Measurements from ENCODE around the gene SCRN1.

SCRN1 gene

GRCh38 chr7:29993140-29993539 is 3.5 kb upstream of the SCRN1 start:
- no peaks in the 10 kb centered on the region for H3K27me3 ChIP-seq (ENCODE audit: insufficient read depth, low read length)
- H3K4me1 ChIP-seq (ENCODE audit: insufficient read depth, low read length) = no peaks in the 10 kb centered on the region

GRCh38 chr7:29991937-29992336 is 2.3 kb upstream of the SCRN1 start:
- Histone ChIP-seq H3K36me3 (ENCODE audit: insufficient read depth, low read length) (no peaks in the 10 kb centered on the region), H3K4me3 (ENCODE audit: low read length) (no peak overlapping the region), H2AFZ (ENCODE audit: low read depth, low read length) (no peak overlapping the region), H3K9me3 (ENCODE audit: low read length) (peaks cover 7% of the 10 kb centered on the region), H3K27me3 (ENCODE audit: insufficient read depth, low read length) (no peaks in the 10 kb centered on the region), H3K4me1 (ENCODE audit: insufficient read depth, low read length) (peaks cover 11% of the 10 kb centered on the region)

More at GRCh38 chr7:29993140-29993539, 3.5 kb upstream of the SCRN1 start:
- Histone ChIP-seq H3K36me3 (ENCODE audit: insufficient read depth, low read length) (no peaks in the 10 kb centered on the region), H3K9me3 (ENCODE audit: low read length) (peaks cover 7% of the 10 kb centered on the region), H3K4me3 (ENCODE audit: low read length) (no peak overlapping the region), H2AFZ (ENCODE audit: low read depth, low read length) (no peak overlapping the region)

- no peak overlapping the region for H3K4me3 ChIP-seq (ENCODE audit: low read length)
- peaks cover 3% of the 10 kb centered on the region for H3K9me3 ChIP-seq (ENCODE audit: low read length)
- H3K27me3 ChIP-seq (ENCODE audit: insufficient read depth, low read length) = no peaks in the 10 kb centered on the region
- H3K4me1 ChIP-seq (ENCODE audit: insufficient read depth, low read length) = peaks cover 11% of the 10 kb centered on the region
- H3K36me3 ChIP-seq (ENCODE audit: insufficient read depth, low read length) = no peaks in the 10 kb centered on the region
- H2AFZ ChIP-seq (ENCODE audit: low read depth, low read length) = no peak overlapping the region
Observed at GRCh38 chr7:29990931-29991330, 1.3 kb upstream of the SCRN1 start.

DNA sequence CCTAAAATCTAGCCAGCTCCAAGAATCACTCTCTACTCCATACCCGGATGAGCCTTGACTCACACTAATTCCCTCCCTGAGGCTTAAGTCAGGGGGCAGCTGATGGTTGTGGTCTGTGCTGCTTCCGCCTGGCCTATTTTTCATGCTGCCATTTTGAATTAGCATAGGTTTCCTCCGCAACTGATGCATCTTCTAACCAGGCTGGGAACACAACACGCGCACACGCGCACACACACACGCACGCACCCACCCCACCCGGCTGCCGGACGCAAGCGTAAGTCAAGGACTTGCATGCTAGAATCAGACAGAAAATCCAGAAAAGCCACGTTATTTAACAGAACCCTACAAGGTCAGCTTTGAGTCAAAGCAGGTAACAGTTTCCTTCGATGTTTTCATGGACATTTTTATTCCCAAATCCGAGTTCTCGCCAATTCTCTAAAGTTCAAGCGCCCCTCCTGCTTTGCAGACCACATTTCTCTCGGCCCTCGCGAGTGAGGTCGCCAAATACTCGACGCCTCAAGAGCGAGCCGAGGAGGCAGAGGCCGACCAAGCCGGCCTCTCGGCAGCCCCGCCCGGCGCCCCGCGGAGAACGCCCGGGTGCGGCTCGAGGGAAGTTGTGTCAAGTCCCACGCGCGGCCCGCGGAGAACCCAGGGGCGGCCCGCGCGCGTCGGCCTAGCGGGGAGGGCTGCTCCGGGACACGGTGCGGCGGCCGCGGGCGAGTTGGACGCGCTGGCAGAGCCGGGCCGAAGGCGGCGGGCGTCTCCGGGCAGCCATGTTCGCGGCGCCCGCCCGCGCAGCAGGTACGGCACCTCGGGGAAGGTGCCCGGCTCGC is 961 bp downstream of the SCRN1 start:
- Histone ChIP-seq H3K9me3 (ENCODE audit: low read length) (peaks cover 5% of the 10 kb centered on the region), H3K36me3 (ENCODE audit: insufficient read depth, low read length) (no peaks in the 10 kb centered on the region), H3K4me1 (ENCODE audit: insufficient read depth, low read length) (peaks cover 11% of the 10 kb centered on the region), H3K4me3 (ENCODE audit: low read length) (peak overlapping the region; percentile 98), H3K27me3 (ENCODE audit: insufficient read depth, low read length) (no peaks in the 10 kb centered on the region), H2AFZ (ENCODE audit: low read depth, low read length) (peak overlapping the region; percentile 87)

- peak overlapping the region; percentile 87 for H2AFZ ChIP-seq (ENCODE audit: low read depth, low read length)
- peaks cover 11% of the 10 kb centered on the region for H3K4me1 ChIP-seq (ENCODE audit: insufficient read depth, low read length)
- H3K27me3 ChIP-seq (ENCODE audit: insufficient read depth, low read length) = no peaks in the 10 kb centered on the region
- peak overlapping the region; percentile 98 for H3K4me3 ChIP-seq (ENCODE audit: low read length)
- H3K36me3 ChIP-seq (ENCODE audit: insufficient read depth, low read length) = no peaks in the 10 kb centered on the region
- peaks cover 3% of the 10 kb centered on the region for H3K9me3 ChIP-seq (ENCODE audit: low read length)
Observed at GRCh38 chr7:29987811-29988317, 1.7 kb downstream of the SCRN1 start.

DNA sequence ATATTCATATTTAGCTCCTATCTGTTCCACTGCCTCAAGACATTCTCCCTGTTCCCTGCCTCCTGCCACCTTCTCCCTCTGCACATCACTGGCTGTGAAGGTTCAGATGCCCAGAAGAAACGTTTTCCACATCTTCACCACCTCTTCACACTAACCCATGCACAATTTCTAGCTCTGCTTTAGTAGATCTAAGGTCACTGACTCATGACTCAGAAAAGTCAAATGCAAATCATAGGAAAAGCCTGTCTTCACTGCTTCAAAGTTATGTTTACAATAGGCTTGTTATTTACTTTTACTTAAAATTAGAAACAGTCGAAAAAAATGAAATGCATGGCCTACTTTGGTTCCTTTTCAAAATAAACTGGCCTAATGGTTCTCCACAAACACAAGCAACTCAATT is 2.5 kb downstream of the SCRN1 start:
- Histone ChIP-seq H3K4me1 (ENCODE audit: insufficient read depth, low read length) (peaks cover 11% of the 10 kb centered on the region), H3K36me3 (ENCODE audit: insufficient read depth, low read length) (peaks cover 2% of the 10 kb centered on the region), H2AFZ (ENCODE audit: low read depth, low read length) (no peak overlapping the region), H3K27me3 (ENCODE audit: insufficient read depth, low read length) (no peaks in the 10 kb centered on the region), H3K4me3 (ENCODE audit: low read length) (no peak overlapping the region), H3K9me3 (ENCODE audit: low read length) (peaks cover 3% of the 10 kb centered on the region)

DNA sequence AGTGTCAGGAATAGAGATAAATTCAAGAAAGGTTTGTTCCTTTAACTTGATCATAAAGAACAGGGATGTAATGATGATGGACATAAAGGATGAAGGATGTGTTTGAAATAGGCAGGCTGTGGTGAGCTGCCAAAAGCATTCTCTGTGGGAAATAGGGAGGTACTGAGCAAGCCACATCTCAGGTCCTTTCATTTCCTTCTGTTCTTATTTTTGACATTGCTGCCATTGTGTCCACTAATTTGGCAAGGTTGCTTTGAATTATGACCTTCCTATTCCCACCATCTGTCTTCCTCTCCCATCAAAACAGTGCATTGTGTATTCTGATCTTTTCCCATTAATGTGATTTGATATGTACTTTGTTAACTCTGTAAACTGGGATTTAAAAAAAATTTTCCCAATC is 9.4 kb downstream of the SCRN1 start:
- Histone ChIP-seq H3K27me3 (ENCODE audit: insufficient read depth, low read length) (no peaks in the 10 kb centered on the region), H3K4me1 (ENCODE audit: insufficient read depth, low read length) (peaks cover 36% of the 10 kb centered on the region), H2AFZ (ENCODE audit: low read depth, low read length) (no peak overlapping the region), H3K36me3 (ENCODE audit: insufficient read depth, low read length) (peaks cover 2% of the 10 kb centered on the region), H3K9me3 (ENCODE audit: low read length) (no peaks in the 10 kb centered on the region), H3K4me3 (ENCODE audit: low read length) (no peak overlapping the region)

DNA sequence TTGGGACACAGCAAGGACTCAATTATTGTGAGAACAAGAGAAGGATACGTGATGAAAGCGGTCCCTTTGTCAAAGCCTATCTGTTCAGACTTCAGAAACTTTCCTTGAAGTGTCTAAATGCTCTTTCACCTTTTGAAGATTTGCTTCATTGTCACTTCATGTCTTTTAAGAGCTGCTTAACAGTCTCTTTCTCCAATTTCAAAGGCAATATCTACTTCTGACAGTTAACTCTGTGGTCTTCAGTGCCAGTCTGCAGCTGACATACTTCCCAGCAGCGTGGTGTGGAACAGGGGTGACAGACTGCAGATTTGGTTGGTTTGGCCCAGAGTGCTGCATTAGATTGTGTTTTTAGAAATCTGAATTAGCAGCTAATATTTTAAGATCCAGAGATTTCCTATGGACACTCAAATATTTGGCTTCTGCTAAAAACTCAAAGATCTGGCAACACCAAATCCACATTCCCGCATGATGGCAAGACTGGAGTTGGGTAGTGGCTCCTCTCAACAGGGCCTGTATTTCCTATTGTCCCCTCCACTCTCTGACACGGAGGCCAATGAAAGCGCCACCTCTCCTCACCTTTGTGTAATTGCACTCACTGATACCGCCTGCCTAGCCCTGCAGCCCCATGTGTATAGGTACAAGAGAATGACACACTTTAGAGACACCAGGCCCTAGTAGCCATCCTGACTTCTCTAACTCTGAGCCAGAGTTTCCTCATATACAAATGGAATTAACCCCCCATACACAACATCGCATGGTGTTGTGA is 11.5 kb downstream of the SCRN1 start:
- no peaks in the 10 kb centered on the region for H3K9me3 ChIP-seq (ENCODE audit: low read length)
- H3K4me3 ChIP-seq (ENCODE audit: low read length) = no peak overlapping the region
- peaks cover 41% of the 10 kb centered on the region for H3K4me1 ChIP-seq (ENCODE audit: insufficient read depth, low read length)
- H3K36me3 ChIP-seq (ENCODE audit: insufficient read depth, low read length) = peaks cover 2% of the 10 kb centered on the region
- no peaks in the 10 kb centered on the region for H3K27me3 ChIP-seq (ENCODE audit: insufficient read depth, low read length)
- no peak overlapping the region for H2AFZ ChIP-seq (ENCODE audit: low read depth, low read length)

GRCh38 chr7:29976673-29977415 is 12.8 kb downstream of the SCRN1 start:
- H3K4me3 ChIP-seq (ENCODE audit: low read length) = no peak overlapping the region
- H3K27me3 ChIP-seq (ENCODE audit: insufficient read depth, low read length) = no peaks in the 10 kb centered on the region
- H2AFZ ChIP-seq (ENCODE audit: low read depth, low read length) = no peak overlapping the region
- H3K4me1 ChIP-seq (ENCODE audit: insufficient read depth, low read length) = peaks cover 48% of the 10 kb centered on the region
- no peaks in the 10 kb centered on the region for H3K36me3 ChIP-seq (ENCODE audit: insufficient read depth, low read length)
- H3K9me3 ChIP-seq (ENCODE audit: low read length) = no peaks in the 10 kb centered on the region

GRCh38 chr7:29976266-29976665 is 13.3 kb downstream of the SCRN1 start:
- H3K27me3 ChIP-seq (ENCODE audit: insufficient read depth, low read length) = no peaks in the 10 kb centered on the region
- H3K4me1 ChIP-seq (ENCODE audit: insufficient read depth, low read length) = peaks cover 51% of the 10 kb centered on the region
- no peak overlapping the region for H2AFZ ChIP-seq (ENCODE audit: low read depth, low read length)
- H3K36me3 ChIP-seq (ENCODE audit: insufficient read depth, low read length) = no peaks in the 10 kb centered on the region
- H3K9me3 ChIP-seq (ENCODE audit: low read length) = no peaks in the 10 kb centered on the region
- no peak overlapping the region for H3K4me3 ChIP-seq (ENCODE audit: low read length)

- Histone ChIP-seq H3K9me3 (ENCODE audit: low read length) (no peaks in the 10 kb centered on the region), H3K27me3 (ENCODE audit: insufficient read depth, low read length) (no peaks in the 10 kb centered on the region), H3K4me3 (ENCODE audit: low read length) (no peak overlapping the region)
Observed at GRCh38 chr7:29975561-29975960, 14.0 kb downstream of the SCRN1 start.

GRCh38 chr7:29974286-29974685 is 15.3 kb downstream of the SCRN1 start:
- Histone ChIP-seq H3K27me3 (ENCODE audit: insufficient read depth, low read length) (no peaks in the 10 kb centered on the region), H3K9me3 (ENCODE audit: low read length) (peaks cover 1% of the 10 kb centered on the region), H3K4me3 (ENCODE audit: low read length) (no peak overlapping the region), H2AFZ (ENCODE audit: low read depth, low read length) (no peak overlapping the region), H3K36me3 (ENCODE audit: insufficient read depth, low read length) (no peaks in the 10 kb centered on the region), H3K4me1 (ENCODE audit: insufficient read depth, low read length) (peaks cover 64% of the 10 kb centered on the region)

More at GRCh38 chr7:29975561-29975960, 14.0 kb downstream of the SCRN1 start:
- H2AFZ ChIP-seq (ENCODE audit: low read depth, low read length) = no peak overlapping the region
- H3K36me3 ChIP-seq (ENCODE audit: insufficient read depth, low read length) = no peaks in the 10 kb centered on the region
- peaks cover 51% of the 10 kb centered on the region for H3K4me1 ChIP-seq (ENCODE audit: insufficient read depth, low read length)

DNA sequence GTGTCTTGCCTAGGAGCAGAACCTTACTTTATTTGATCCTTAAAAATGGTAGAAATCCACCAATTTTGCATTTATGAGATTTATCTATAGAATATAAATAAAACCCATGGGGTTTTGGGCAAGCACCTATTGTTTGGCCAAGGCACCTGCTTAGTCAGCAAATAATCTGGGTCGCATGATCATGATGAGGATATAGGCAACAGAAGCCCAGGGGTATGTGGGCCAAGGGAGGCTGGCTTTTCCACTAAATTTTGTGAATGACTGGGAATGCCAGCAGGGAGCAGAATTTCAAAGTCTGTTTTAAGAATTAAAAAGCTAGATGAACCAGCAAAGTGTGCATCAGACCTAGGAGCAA is 17.3 kb downstream of the SCRN1 start:
- peaks cover 56% of the 10 kb centered on the region for H3K4me1 ChIP-seq (ENCODE audit: insufficient read depth, low read length)
- peaks cover 6% of the 10 kb centered on the region for H3K9me3 ChIP-seq (ENCODE audit: low read length)
- H2AFZ ChIP-seq (ENCODE audit: low read depth, low read length) = no peak overlapping the region
- peaks cover 12% of the 10 kb centered on the region for H3K36me3 ChIP-seq (ENCODE audit: insufficient read depth, low read length)
- H3K27me3 ChIP-seq (ENCODE audit: insufficient read depth, low read length) = no peaks in the 10 kb centered on the region
- H3K4me3 ChIP-seq (ENCODE audit: low read length) = no peak overlapping the region
